AG09319 (cell line): ENCODE data around the gene CTNNA1.

Experiments
- DNase-seq: peaks from one replicate; pipeline ENCODE4 v3.0.0-alpha.2; 2010; ENCODE audit warnings: low read depth; ENCODE audit errors: extremely low read depth
- CTCF ChIP-seq: IDR thresholded peaks from 2 replicates; pipeline ENCODE4 v1.5.1; 2011; ENCODE audit warnings: low read depth, mild to moderate bottlenecking, inconsistent platforms, low read length, moderate library complexity

Gene CTNNA1

GRCh38 chr5:138869763-138870500, 116.7 kb downstream of the CTNNA1 start:
- no peak for DNase-seq
- no peak for TF ChIP-seq CTCF

GRCh38 chr5:138870611-138871010, 117.4 kb downstream of the CTNNA1 start:
- no peak for DNase-seq
- no peak for TF ChIP-seq CTCF

GRCh38 chr5:138872841-138873465, 119.7 kb downstream of the CTNNA1 start:
- no peak for TF ChIP-seq CTCF
- no peak for DNase-seq

GRCh38 chr5:138873466-138874221, 120.4 kb downstream of the CTNNA1 start:
- no peak for TF ChIP-seq CTCF
- DNase-seq = no peak

- no peak for DNase-seq
- no peak for TF ChIP-seq CTCF
Measured at GRCh38 chr5:138874241-138874640, 121.0 kb downstream of the CTNNA1 start.

- TF ChIP-seq CTCF = no peak
- peak; percentile 57 for DNase-seq
Measured at GRCh38 chr5:138874771-138875551, 121.7 kb downstream of the CTNNA1 start, which contains the start of gene LRRTM2. TSS of gene LRRTM2 (minus strand) at chr5:138875335. CDS start at chr5:138874911, 424 bp downstream.
